Fibroblast of lung (primary cell): Measurements from ENCODE around the gene SSPN.

Source experiments
- EZH2 ChIP-seq: IDR thresholded peaks from 2 replicates; pipeline ENCODE4 v1.5.1; 2012; ENCODE audit warnings: low read length, control low read depth, mild to moderate bottlenecking; ENCODE audit errors: missing control alignments
- TF ChIP-seq, protein P1 (sequence below), 2 donors: IDR thresholded peaks in 1 of 2; conservative IDR thresholded peaks in 1 of 2; 1 replicate in 1 of 2; 2 replicates in 1 of 2; pipeline ENCODE4 v1.5.1; 2011 to 2012; ENCODE audit warnings: low read length in 2 of 2, control low read depth in 1 of 2, inconsistent platforms in 1 of 2, low read depth in 1 of 2, mild to moderate bottlenecking in 1 of 2

DNA sequence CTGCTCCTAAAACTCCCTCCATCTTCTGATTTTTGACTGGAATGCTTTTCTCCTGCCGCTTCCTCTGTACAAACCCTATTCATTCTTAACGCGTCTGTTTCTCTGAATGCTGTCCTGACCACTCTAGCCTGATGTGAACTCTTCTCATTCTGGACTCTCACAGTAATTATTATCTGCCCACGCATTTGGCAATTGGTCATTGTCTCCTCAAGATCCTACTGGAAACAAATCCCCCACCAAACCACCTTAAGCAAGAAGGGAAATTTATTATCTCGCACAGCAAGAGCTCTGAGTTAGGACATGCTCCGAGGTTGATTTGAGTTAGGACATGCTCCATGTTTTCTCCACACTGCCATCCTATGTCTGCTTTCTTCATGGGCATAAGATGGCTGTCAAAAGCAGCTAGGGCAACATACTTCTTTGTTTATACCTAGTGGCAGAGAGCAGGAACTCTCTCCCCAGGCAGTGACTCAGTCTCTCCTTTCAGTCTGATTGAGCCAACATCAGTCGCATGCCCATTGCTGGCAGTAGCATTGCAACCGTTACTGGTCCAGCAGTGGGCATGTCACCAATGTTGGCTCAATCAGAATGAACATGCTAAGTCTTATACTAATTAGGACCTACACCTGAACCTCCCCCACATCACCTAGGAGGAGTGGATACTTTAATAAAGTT, 102.2 kb downstream of the SSPN start:
- TF ChIP-seq, protein P1, sequence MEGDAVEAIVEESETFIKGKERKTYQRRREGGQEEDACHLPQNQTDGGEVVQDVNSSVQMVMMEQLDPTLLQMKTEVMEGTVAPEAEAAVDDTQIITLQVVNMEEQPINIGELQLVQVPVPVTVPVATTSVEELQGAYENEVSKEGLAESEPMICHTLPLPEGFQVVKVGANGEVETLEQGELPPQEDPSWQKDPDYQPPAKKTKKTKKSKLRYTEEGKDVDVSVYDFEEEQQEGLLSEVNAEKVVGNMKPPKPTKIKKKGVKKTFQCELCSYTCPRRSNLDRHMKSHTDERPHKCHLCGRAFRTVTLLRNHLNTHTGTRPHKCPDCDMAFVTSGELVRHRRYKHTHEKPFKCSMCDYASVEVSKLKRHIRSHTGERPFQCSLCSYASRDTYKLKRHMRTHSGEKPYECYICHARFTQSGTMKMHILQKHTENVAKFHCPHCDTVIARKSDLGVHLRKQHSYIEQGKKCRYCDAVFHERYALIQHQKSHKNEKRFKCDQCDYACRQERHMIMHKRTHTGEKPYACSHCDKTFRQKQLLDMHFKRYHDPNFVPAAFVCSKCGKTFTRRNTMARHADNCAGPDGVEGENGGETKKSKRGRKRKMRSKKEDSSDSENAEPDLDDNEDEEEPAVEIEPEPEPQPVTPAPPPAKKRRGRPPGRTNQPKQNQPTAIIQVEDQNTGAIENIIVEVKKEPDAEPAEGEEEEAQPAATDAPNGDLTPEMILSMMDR (conservative IDR thresholded peaks at IDR 0.05 in 1 of 2, IDR thresholded peaks at IDR 0.05 in 1 of 2; ENCODE audit: low read depth in 1 of 2, low read length in 2 of 2): no peak
- no peak for TF ChIP-seq EZH2
